HepG2 (cell line): Measurements from ENCODE around the gene ACTG2. TPM values are rescaled to one million over a fixed set of nuclear protein-coding genes. Genes with fewer than 3 reads are reported as not detected.

Experiments used
- ATAC-seq: fragments of 200-7000 bp; cut with Tn5 transposase; 3 replicates; pipeline ENCODE4 v1.9.1; 2020; ENCODE audit warnings: mild to moderate bottlenecking, moderate library complexity
- BruUV-seq: library from RNA; stranded (reverse); fragments of 400-500 nt; replicated peaks from 2 replicates; lab custom pipeline; 2021; lab: Mats Ljungman, UMichigan
- CTCF ChIA-PET: fragments of 300-600 bp; formaldehyde crosslinking; extraction: SDS; loops from one replicate; lab custom pipeline; 2021; ENCODE audit warnings: low total read pairs, inconsistent platforms, low intra/inter-chr PET ratio; lab: Yijun Ruan, JAX
- POLR2A ChIA-PET: fragments of 350-600 bp; sonication (Branson Sonifier 250); formaldehyde crosslinking; loops from one replicate; lab custom pipeline; 2020; ENCODE audit warnings: antibody characterized with exemption, inconsistent platforms; lab: Yijun Ruan, JAX
- DNase-seq: peaks from one replicate; pipeline ENCODE4 v3.0.0-alpha.2; 2015; ENCODE audit warnings: low spot score
- FAIRE-seq: peaks from 3 replicates; lab custom pipeline; 2011; peaks lifted over from hg19 to GRCh38; lab: Jason Lieb, UNC
- H2AFZ ChIP-seq: one replicate; pipeline ENCODE4 v1.6.1; 2011; ENCODE audit warnings: low read length, inconsistent platforms
- H3K27ac ChIP-seq: fragments of 300-600 bp; 3 replicates; pipeline ENCODE4 v1.8.0; 2011; ENCODE audit warnings: mixed run types, mild to moderate bottlenecking, mixed read lengths, low read length, inconsistent platforms; ENCODE audit not compliant: insufficient read depth; ENCODE audit errors: extremely low read length
- H3K27me3 ChIP-seq, 2 experiments: fragments of 200-600 bp in 1 of 2; 2 replicates in 1 of 2; 3 replicates in 1 of 2; pipeline versions ENCODE4 v1.6.0 to v1.8.0; 2011; ENCODE audit warnings: low read length in 2 of 2, mild to moderate bottlenecking in 2 of 2, moderate library complexity in 2 of 2, inconsistent platforms in 1 of 2; ENCODE audit not compliant: insufficient read depth in 2 of 2, control insufficient read depth in 1 of 2
- H3K36me3 ChIP-seq, 2 experiments: fragments of 200-600 bp in 1 of 2; replicated peaks in 1 of 2; 2 replicates in 1 of 2; 3 replicates in 1 of 2; pipeline versions ENCODE4 v1.5.1 to v1.8.0; 2011; ENCODE audit warnings: low read length in 2 of 2, inconsistent platforms in 1 of 2; ENCODE audit not compliant: insufficient read depth in 2 of 2, control insufficient read depth in 1 of 2
- H3K4me1 ChIP-seq: 2 replicates; pipeline ENCODE4 v1.5.1; 2012; ENCODE audit warnings: low read length, inconsistent platforms; ENCODE audit not compliant: insufficient read depth
- H3K4me2 ChIP-seq: 2 replicates; pipeline ENCODE4 v1.6.0; 2011; ENCODE audit warnings: low read depth, low read length, inconsistent platforms
- H3K4me3 ChIP-seq, 3 experiments: fragments of 200-600 bp in 1 of 3; sonication (generic), shearing (Covaris generic) in 1 of 3; replicated peaks in 1 of 3; 2 replicates each; pipeline ENCODE4 v1.5.1; 2011 to 2016; ENCODE audit warnings: low read length in 3 of 3, inconsistent platforms in 2 of 3, low read depth in 2 of 3, mild to moderate bottlenecking in 2 of 3, control low read depth in 1 of 3, mixed read lengths in 1 of 3; ENCODE audit not compliant: insufficient read depth in 1 of 3
- H3K79me2 ChIP-seq: one replicate; pipeline ENCODE4 v1.6.1; 2011; ENCODE audit warnings: low read length, inconsistent platforms; ENCODE audit not compliant: insufficient read depth
- H3K9ac ChIP-seq: 2 replicates; pipeline ENCODE4 v1.6.0; 2011; ENCODE audit warnings: mild to moderate bottlenecking, low read depth, low read length, inconsistent platforms; ENCODE audit not compliant: insufficient read depth
- H3K9me3 ChIP-seq: 2 replicates; pipeline ENCODE4 v1.5.1; 2012; ENCODE audit warnings: mild to moderate bottlenecking, low read length
- H4K20me1 ChIP-seq: 2 replicates; pipeline ENCODE4 v1.6.0; 2011; ENCODE audit warnings: inconsistent platforms, mild to moderate bottlenecking, low read length, moderate library complexity; ENCODE audit not compliant: insufficient read depth
- GLI4 ChIP-seq: sonication (generic); formaldehyde crosslinking; IDR thresholded peaks from 2 replicates; pipeline ENCODE4 v1.5.1; 2020; ENCODE audit warnings: missing genetic modification reagents, mild to moderate bottlenecking, moderate library complexity, borderline replicate concordance
- NR2C2 ChIP-seq: sonication (generic); formaldehyde crosslinking; IDR thresholded peaks from 2 replicates; pipeline ENCODE4 v1.4.0; 2020; ENCODE audit warnings: missing genetic modification reagents, mild to moderate bottlenecking, moderate library complexity, borderline replicate concordance
- SMAD9 ChIP-seq: sonication (generic); formaldehyde crosslinking; IDR thresholded peaks from 2 replicates; pipeline ENCODE4 v1.5.1; 2020; ENCODE audit warnings: mild to moderate bottlenecking, missing genetic modification reagents
- ZBTB3 ChIP-seq: sonication (generic); formaldehyde crosslinking; IDR thresholded peaks from 2 replicates; pipeline ENCODE4 v1.4.0; 2020; ENCODE audit warnings: low read depth, mild to moderate bottlenecking, moderate library complexity, missing genetic modification reagents, borderline replicate concordance
- ZNF557 ChIP-seq: sonication (generic); formaldehyde crosslinking; IDR thresholded peaks from 2 replicates; pipeline ENCODE4 v1.4.0; 2020; ENCODE audit warnings: missing genetic modification reagents
- WGBS: methylation state at CpG from one replicate; pipeline ENCODE4 v1.1.6; 2017; ENCODE audit warnings: low lambda C conversion rate; 5-methylcytosine and 5-hydroxymethylcytosine counted together
- in situ Hi-C: cut with HindIII; loops from 2 replicates; pipeline ENCODE4 v1.10.0; 2017; ENCODE audit warnings: low pct_unique_long_range_greater_than_20kb; ENCODE audit not compliant: extremely low pct_ligation_motif_present
- intact Hi-C: fragments of 100-400 bp; cut with micrococcal nuclease; formaldehyde crosslinking; loops from one replicate; pipeline ENCODE4 v1.10.0; 2022; ENCODE audit not compliant: unreplicated experiment
- polyA plus RNA-seq, 8 experiments: library from polyadenylated mRNA; depleted of rRNA in 3 of 8; stranded (reverse) in 7 of 8; unstranded in 1 of 8; fragments of >200 nt; fragmentation: Illumina TruSeq in 4 of 8; extraction: Trizol in 4 of 8; gene quantifications; 2 replicates each; pipeline versions ENCODE4 v1.2.1 to v1.2.3, GENCODE V29; 2011 to 2016; ENCODE audit warnings: low read depth in 4 of 8, missing spikeins in 1 of 8, mixed read lengths in 1 of 8; ENCODE audit not compliant: insufficient read depth in 1 of 8
- total RNA-seq, 5 experiments: library from RNA; depleted of rRNA; stranded (reverse); fragments of >200 nt; fragmentation: Illumina TruSeq; extraction: Trizol; gene quantifications; 2 replicates each; pipeline ENCODE4 v1.2.3, GENCODE V29; 2016; ENCODE audit warnings: low read depth in 1 of 5
- TF ChIP-seq, protein P1 (sequence below): sonication (generic); formaldehyde crosslinking; IDR thresholded peaks from 2 replicates; pipeline ENCODE4 v1.5.0; 2020; ENCODE audit warnings: mild to moderate bottlenecking, missing genetic modification reagents, borderline replicate concordance
- TF ChIP-seq, protein P2 (sequence below): sonication (generic); formaldehyde crosslinking; IDR thresholded peaks from 2 replicates; pipeline ENCODE4 v1.4.0; 2020; ENCODE audit warnings: mild to moderate bottlenecking, missing genetic modification reagents
- TF ChIP-seq, protein P3 (sequence below): sonication (generic); formaldehyde crosslinking; IDR thresholded peaks from 2 replicates; pipeline ENCODE4 v1.4.0; 2020; ENCODE audit warnings: missing genetic modification reagents

The ACTG2 gene
- total and polyA plus RNA-seq, 2 of the 13 experiments (the other 11 are each of a cell fraction or from before 2014, with no cell fraction given) = 0.13 TPM; not detected in 1

DNA sequence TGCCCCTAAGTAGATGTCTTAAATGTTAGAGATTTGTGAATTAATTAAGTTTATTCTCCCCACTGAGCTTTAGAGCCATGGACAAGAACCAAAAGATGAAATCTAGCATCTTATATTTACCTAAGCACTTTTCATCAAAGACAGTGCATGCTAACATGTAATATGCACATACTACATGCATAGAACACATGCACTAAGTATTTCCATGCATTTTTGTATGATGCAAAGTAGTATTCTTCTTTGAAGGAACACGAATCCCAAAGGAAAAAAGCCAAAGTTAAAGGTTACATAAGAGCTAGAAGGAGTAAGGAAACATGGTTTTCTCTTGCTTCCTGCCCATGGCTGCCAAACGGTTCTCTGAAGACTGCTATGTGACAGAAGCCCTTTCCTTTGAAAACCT lies 48.7 kb upstream of the ACTG2 start:
- 0 out of 2 replicates have a peak, but pooled peaks cover 3% of the 10 kb centered on the region for H4K20me1 ChIP-seq
- in situ Hi-C loops = loop anchor here (25.0 kb wide), 1 partner anchor 293 kb away; the partner anchor contains the start of gene BOLA3
- no peak for ATAC-seq
- no peak for TF ChIP-seq GLI4
- TF ChIP-seq SMAD9 (CRISPR knock-in tag) = no peak
- TF ChIP-seq, protein P1, sequence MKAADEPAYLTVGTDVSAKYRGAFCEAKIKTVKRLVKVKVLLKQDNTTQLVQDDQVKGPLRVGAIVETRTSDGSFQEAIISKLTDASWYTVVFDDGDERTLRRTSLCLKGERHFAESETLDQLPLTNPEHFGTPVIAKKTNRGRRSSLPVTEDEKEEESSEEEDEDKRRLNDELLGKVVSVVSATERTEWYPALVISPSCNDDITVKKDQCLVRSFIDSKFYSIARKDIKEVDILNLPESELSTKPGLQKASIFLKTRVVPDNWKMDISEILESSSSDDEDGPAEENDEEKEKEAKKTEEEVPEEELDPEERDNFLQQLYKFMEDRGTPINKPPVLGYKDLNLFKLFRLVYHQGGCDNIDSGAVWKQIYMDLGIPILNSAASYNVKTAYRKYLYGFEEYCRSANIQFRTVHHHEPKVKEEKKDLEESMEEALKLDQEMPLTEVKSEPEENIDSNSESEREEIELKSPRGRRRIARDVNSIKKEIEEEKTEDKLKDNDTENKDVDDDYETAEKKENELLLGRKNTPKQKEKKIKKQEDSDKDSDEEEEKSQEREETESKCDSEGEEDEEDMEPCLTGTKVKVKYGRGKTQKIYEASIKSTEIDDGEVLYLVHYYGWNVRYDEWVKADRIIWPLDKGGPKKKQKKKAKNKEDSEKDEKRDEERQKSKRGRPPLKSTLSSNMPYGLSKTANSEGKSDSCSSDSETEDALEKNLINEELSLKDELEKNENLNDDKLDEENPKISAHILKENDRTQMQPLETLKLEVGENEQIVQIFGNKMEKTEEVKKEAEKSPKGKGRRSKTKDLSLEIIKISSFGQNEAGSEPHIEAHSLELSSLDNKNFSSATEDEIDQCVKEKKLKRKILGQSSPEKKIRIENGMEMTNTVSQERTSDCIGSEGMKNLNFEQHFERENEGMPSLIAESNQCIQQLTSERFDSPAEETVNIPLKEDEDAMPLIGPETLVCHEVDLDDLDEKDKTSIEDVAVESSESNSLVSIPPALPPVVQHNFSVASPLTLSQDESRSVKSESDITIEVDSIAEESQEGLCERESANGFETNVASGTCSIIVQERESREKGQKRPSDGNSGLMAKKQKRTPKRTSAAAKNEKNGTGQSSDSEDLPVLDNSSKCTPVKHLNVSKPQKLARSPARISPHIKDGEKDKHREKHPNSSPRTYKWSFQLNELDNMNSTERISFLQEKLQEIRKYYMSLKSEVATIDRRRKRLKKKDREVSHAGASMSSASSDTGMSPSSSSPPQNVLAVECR = no peak
- TF ChIP-seq ZNF557 = no peak
- TF ChIP-seq, protein P2, sequence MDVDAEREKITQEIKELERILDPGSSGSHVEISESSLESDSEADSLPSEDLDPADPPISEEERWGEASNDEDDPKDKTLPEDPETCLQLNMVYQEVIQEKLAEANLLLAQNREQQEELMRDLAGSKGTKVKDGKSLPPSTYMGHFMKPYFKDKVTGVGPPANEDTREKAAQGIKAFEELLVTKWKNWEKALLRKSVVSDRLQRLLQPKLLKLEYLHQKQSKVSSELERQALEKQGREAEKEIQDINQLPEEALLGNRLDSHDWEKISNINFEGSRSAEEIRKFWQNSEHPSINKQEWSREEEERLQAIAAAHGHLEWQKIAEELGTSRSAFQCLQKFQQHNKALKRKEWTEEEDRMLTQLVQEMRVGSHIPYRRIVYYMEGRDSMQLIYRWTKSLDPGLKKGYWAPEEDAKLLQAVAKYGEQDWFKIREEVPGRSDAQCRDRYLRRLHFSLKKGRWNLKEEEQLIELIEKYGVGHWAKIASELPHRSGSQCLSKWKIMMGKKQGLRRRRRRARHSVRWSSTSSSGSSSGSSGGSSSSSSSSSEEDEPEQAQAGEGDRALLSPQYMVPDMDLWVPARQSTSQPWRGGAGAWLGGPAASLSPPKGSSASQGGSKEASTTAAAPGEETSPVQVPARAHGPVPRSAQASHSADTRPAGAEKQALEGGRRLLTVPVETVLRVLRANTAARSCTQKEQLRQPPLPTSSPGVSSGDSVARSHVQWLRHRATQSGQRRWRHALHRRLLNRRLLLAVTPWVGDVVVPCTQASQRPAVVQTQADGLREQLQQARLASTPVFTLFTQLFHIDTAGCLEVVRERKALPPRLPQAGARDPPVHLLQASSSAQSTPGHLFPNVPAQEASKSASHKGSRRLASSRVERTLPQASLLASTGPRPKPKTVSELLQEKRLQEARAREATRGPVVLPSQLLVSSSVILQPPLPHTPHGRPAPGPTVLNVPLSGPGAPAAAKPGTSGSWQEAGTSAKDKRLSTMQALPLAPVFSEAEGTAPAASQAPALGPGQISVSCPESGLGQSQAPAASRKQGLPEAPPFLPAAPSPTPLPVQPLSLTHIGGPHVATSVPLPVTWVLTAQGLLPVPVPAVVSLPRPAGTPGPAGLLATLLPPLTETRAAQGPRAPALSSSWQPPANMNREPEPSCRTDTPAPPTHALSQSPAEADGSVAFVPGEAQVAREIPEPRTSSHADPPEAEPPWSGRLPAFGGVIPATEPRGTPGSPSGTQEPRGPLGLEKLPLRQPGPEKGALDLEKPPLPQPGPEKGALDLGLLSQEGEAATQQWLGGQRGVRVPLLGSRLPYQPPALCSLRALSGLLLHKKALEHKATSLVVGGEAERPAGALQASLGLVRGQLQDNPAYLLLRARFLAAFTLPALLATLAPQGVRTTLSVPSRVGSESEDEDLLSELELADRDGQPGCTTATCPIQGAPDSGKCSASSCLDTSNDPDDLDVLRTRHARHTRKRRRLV (CRISPR knock-in tag) = no peak
- no peak for TF ChIP-seq NR2C2 (CRISPR knock-in tag)
- TF ChIP-seq ZBTB3 (CRISPR knock-in tag) = no peak
- TF ChIP-seq, protein P3, sequence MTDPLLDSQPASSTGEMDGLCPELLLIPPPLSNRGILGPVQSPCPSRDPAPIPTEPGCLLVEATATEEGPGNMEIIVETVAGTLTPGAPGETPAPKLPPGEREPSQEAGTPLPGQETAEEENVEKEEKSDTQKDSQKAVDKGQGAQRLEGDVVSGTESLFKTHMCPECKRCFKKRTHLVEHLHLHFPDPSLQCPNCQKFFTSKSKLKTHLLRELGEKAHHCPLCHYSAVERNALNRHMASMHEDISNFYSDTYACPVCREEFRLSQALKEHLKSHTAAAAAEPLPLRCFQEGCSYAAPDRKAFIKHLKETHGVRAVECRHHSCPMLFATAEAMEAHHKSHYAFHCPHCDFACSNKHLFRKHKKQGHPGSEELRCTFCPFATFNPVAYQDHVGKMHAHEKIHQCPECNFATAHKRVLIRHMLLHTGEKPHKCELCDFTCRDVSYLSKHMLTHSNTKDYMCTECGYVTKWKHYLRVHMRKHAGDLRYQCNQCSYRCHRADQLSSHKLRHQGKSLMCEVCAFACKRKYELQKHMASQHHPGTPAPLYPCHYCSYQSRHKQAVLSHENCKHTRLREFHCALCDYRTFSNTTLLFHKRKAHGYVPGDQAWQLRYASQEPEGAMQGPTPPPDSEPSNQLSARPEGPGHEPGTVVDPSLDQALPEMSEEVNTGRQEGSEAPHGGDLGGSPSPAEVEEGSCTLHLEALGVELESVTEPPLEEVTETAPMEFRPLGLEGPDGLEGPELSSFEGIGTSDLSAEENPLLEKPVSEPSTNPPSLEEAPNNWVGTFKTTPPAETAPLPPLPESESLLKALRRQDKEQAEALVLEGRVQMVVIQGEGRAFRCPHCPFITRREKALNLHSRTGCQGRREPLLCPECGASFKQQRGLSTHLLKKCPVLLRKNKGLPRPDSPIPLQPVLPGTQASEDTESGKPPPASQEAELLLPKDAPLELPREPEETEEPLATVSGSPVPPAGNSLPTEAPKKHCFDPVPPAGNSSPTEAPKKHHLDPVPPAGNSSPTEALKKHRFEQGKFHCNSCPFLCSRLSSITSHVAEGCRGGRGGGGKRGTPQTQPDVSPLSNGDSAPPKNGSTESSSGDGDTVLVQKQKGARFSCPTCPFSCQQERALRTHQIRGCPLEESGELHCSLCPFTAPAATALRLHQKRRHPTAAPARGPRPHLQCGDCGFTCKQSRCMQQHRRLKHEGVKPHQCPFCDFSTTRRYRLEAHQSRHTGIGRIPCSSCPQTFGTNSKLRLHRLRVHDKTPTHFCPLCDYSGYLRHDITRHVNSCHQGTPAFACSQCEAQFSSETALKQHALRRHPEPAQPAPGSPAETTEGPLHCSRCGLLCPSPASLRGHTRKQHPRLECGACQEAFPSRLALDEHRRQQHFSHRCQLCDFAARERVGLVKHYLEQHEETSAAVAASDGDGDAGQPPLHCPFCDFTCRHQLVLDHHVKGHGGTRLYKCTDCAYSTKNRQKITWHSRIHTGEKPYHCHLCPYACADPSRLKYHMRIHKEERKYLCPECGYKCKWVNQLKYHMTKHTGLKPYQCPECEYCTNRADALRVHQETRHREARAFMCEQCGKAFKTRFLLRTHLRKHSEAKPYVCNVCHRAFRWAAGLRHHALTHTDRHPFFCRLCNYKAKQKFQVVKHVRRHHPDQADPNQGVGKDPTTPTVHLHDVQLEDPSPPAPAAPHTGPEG (CRISPR knock-in tag) = no peak

More for the DNA sequence above, 48.7 kb upstream of the ACTG2 start:
- WGBS = 93% methylated on average over 2 of the region's 2 CpGs
- FAIRE-seq (no peak), DNase-seq (no peak)
- Histone ChIP-seq H2AFZ (no peak overlapping the region), H3K4me3 (no peak overlapping the region), H3K27me3 (no peaks in the 10 kb centered on the region), H3K27ac (no peak overlapping the region), H3K9me3 (no peaks in the 10 kb centered on the region), H3K4me2 (no peak overlapping the region), H3K79me2 (no peaks in the 10 kb centered on the region), H3K9ac (no peak overlapping the region), H3K4me1 (peaks cover 26% of the 10 kb centered on the region), H3K36me3 (peaks cover 14 to 53% of the 10 kb centered on the region in 2 experiments)
- CTCF ChIA-PET = no interaction called here
- POLR2A ChIA-PET = interaction anchor here (0.8 to 3.8 kb wide), 2 partner anchors 16 to 334 kb away, joined by 3 to 59 read pairs; partner anchors contain the start of genes MOB1A and STAMBP
- BruUV-seq = no TSS peak
- intact Hi-C loops = no loop called here
